HG03432 (cell line): ENCODE data around the gene ELAPOR2.
"Not testable (repeated sequence)": the region's sequence is repeated elsewhere in the genome, so short reads cannot be mapped to it uniquely, and the experiment has no call there.

Experiments used
- ATAC-seq: cut with Tn5 transposase; IDR thresholded peaks from one replicate; pipeline ENCODE4 v1.9.1; 2021; ENCODE audit warnings: mild to moderate bottlenecking, moderate library complexity; ENCODE audit not compliant: unreplicated experiment

Gene ELAPOR2

GRCh38 chr7:87048839-87049238 lies 10.6 kb downstream of the ELAPOR2 start:
- ATAC-seq: no peak

DNA sequence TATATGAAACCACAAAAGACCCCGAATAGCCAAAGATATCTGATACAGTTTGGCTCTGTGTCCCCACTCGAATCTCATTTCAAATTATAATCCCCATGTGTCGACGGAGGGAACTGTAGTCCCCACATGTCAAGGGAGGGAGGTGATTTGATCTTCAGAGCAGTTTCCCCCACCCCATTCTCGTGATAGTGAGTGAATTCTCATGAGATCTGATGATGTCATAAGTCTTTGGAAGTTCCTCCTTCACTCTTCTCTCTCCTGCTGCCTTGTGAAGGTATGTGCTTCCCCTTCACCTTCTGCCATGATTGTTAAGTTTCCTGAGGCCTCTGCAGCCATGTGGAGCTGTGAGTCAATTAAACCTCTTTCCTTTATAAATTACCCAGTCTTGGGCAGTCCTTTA lies 13.0 kb downstream of the ELAPOR2 start:
- no peak for ATAC-seq

DNA sequence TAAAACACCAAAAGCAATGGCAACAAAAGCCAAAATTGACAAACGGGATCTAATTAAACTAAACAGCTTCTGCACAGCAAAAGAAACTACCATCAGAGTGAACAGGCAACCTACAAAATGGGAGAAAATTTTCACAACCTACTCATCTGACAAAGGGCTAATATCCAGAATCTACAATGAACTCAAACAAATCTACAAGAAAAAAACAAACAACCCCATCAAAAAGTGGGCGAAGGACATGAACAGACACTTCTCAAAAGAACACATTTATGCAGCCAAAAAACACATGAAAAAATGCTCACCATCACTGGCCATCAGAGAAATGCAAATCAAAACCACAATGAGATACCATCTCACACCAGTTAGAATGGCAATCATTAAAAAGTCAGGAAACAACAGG lies 14.7 kb downstream of the ELAPOR2 start:
- not testable (repeated sequence) for ATAC-seq

DNA sequence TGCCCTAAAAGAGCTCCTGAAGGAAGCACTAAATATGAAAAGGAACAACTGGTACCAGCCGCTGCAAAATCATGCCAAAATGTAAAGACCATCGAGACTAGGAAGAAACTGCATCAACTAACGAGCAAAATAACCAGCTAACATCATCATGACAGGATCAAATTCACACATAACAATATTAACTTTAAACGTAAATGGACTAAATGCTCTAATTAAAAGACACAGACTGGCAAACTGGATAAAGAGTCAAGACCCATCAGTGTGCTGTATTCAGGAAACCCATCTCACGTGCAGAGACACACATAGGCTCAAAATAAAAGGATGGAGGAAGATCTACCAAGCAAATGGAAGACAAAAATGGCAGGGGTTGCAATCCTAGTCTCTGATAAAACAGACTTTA lies 17.9 kb downstream of the ELAPOR2 start:
- ATAC-seq: not testable (repeated sequence)

DNA sequence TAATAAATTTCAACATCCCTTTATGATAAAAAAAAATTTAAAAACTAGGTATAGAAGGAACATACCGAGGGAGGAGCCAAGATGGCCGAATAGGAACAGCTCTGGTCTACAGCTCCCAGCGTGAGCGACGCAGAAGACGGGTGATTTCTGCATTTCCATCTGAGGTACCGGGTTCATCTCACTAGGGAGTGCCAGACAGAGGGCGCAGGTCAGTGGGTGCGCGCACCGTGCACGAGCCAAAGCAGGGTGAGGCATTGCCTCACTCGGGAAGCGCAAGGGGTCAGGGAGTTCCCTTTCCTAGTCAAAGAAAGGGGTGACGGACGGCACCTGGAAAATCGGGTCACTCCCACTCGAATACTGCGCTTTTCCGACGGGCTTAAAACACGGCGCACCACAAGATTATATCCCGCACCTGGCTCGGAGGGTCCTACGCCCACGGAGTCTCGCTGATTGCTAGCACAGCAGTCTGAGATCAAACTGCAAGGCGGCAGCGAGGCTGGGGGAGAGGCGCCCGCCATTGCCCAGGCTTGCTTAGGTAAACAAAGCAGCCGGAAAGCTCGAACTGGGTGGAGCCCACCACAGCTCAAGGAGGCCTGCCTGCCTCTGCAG lies 19.7 kb downstream of the ELAPOR2 start:
- not testable (repeated sequence) for ATAC-seq

DNA sequence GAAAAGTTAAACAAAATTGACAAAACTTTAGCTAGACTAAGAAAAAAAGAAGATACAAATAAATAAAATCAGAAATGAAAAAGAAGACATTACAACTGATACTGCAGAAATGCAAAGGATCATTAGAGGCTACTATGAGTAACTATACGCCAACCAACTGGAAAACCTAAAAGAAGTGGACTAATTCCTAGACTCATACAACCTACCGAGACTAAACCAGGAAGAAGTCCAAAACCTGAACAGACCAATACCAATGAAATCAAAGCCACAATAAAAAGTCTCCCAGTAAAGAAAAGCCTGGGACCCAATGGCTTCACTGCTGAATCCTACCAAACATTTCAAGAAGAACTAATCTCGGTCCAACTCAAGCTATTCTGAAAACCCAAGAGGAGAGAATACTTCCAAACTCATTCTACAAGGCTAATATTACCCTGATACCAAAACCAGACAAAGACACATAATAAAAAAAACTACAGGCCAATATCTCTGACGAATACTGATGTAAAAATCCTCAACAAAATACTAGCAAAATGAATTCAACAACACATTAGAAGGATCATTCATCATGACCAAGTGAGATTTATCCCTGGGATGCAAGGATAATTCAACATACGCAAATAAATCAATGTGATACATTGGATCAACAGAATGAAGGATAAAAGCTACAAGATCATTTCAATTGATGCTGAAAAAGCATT lies 20.3 kb downstream of the ELAPOR2 start:
- no peak for ATAC-seq

- ATAC-seq: no peak
Measured at GRCh38 chr7:87036985-87037384, 22.5 kb downstream of the ELAPOR2 start.

GRCh38 chr7:87032604-87033339 lies 26.7 kb downstream of the ELAPOR2 start:
- ATAC-seq: peak; percentile 59

DNA sequence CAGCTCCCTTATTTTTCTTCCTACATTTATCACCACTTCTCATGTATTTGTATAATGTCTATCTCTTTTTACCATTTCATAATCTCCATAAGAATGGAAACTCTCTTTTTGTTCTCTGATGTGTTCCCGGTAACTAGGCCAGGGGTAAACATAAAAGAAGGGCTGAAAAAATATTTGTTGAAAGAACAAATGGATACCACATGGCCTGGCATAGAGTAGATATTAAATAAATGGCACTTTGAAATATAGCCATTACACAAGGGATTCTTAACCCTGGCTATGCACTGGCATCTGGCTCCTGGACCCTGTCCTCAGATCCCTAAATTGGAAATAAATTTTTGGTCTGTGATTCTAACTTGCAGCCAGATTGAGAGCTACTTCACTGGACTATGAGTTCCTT lies 30.4 kb downstream of the ELAPOR2 start:
- no peak for ATAC-seq

GRCh38 chr7:87028636-87029035 lies 30.8 kb downstream of the ELAPOR2 start:
- no peak for ATAC-seq

GRCh38 chr7:87027900-87028299 lies 31.6 kb downstream of the ELAPOR2 start:
- ATAC-seq: peak; percentile 90

DNA sequence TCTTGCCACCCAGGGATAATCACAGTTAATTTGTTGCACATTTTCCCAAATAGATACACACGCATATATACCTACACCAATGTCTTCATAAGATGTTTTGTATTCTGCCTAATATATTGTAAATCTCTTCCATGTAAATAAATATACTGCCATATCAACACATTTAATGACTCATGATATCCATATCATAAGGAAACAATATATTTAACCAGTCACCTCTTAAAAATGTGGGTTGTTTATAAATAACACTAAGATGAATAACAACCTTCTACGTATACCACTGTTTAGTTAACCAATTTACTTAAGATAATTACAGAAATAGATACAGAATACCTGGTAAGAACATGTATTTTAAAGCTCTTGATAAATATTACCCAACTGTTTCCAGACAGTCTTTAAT lies 38.2 kb downstream of the ELAPOR2 start:
- no peak for ATAC-seq

DNA sequence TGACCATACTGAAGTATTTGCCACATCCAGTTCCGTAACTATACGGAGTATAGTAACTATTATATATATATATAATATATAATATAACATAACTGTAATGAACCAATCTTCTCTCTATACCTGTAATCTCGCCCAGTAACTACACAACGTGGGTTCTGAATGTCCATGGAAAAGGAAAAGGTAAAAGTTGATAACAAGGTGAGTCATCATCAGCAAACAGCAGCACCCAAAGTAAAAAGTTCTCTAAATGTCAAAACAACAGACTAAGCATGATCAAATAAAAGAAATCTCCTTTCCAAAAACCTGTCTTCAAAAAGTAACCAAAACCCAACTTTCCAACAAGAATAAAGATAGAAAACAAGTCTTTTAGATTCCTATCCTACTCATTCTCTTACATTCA lies 42.8 kb downstream of the ELAPOR2 start:
- ATAC-seq: no peak

DNA sequence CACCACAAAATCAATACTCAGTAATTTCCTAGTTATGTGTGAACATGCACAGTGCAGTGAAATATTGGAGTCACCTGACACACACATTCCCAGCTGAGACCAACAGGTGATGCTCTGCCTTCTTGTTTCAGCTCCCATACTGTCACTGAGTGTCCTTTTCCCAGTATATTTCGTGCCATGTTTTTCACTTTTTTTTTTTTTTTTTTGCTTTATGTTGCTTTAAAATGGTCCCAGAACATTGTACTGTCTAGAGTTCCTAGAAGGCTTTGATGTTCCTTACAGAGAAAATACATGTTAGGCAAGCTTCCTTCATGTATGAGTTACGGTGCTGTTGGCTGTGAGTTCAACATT lies 45.6 kb downstream of the ELAPOR2 start:
- ATAC-seq: no peak

- ATAC-seq: no peak
Measured at GRCh38 chr7:87013136-87013839, 46.2 kb downstream of the ELAPOR2 start.
